ENCODE measurements around the gene MBD6.

The MBD6 gene

DNA sequence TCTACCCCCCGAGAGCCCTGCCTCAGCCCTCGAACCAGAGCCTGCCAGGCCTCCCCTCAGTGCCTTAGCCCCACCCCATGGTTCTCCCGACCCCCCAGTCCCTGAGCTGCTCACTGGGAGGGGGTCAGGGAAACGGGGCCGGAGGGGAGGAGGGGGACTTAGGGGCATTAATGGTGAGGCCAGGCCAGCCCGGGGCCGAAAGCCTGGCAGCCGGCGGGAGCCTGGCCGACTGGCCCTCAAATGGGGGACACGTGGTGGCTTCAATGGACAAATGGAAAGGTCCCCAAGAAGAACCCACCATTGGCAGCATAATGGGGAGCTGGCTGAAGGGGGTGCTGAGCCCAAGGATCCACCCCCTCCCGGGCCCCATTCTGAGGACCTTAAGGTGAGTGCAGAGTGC, 5.6 kb downstream of the MBD6 start:
- Mint-ChIP-seq H3K36me3 (ENCODE audit: low read depth) (peaks cover 48% of the 10 kb centered on the region), H3K4me1 (ENCODE audit: low read depth) (peaks cover 21% of the 10 kb centered on the region), H3K27ac (peak overlapping the region; percentile 45), H3K27me3 (no peaks in the 10 kb centered on the region), H3K4me3 (no peak overlapping the region), H3K9me3 (no peaks in the 10 kb centered on the region)

DNA sequence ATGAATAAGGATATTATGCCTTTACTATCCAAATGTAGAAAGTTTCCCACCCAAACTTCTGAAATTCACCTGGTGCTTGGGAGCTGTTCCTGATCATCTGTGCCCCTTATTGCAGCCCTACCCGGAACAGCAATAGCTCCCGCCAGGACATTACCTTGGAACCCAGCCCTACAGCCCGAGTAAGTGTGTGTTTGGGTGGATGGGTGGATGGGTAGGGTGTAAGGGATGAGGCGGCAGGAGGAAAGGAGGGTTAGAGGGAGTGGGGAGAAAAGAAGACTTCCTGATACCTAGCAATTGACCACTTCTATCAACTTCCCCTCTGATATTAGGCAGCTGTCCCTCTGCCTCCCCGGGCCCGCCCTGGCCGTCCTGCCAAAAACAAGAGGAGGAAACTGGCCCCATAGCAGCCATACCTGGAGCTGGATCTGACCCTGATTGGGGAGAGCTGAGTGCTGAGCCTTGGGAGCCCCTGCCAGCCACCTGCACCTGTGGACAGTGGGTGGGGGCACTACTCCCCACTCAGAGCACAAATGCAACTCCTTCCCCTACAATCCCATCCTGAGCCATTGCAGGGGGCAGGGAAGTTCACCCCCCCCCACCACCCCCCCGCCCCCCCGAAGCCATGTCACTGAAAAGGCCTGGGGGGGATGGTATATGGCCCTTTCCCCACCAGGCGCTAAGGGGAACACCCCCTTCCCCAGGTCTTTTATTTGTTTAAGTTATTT, 6.4 kb downstream of the MBD6 start:
- Mint-ChIP-seq H3K4me1 (ENCODE audit: low read depth) (peaks cover 13% of the 10 kb centered on the region), H3K4me3 (no peak overlapping the region), H3K27me3 (no peaks in the 10 kb centered on the region), H3K9me3 (no peaks in the 10 kb centered on the region), H3K36me3 (ENCODE audit: low read depth) (peaks cover 52% of the 10 kb centered on the region), H3K27ac (peak overlapping the region; percentile 49)

- peaks cover 6% of the 10 kb centered on the region for H3K4me1 Mint-ChIP-seq (ENCODE audit: low read depth)
- peaks cover 58% of the 10 kb centered on the region for H3K36me3 Mint-ChIP-seq (ENCODE audit: low read depth)
- no peak overlapping the region for H3K27ac Mint-ChIP-seq
- no peaks in the 10 kb centered on the region for H3K9me3 Mint-ChIP-seq
- H3K27me3 Mint-ChIP-seq = no peaks in the 10 kb centered on the region
- no peak overlapping the region for H3K4me3 Mint-ChIP-seq
These were observed 7.2 kb downstream of the MBD6 start for GRCh38 chr12:57529831-57530230.

DNA sequence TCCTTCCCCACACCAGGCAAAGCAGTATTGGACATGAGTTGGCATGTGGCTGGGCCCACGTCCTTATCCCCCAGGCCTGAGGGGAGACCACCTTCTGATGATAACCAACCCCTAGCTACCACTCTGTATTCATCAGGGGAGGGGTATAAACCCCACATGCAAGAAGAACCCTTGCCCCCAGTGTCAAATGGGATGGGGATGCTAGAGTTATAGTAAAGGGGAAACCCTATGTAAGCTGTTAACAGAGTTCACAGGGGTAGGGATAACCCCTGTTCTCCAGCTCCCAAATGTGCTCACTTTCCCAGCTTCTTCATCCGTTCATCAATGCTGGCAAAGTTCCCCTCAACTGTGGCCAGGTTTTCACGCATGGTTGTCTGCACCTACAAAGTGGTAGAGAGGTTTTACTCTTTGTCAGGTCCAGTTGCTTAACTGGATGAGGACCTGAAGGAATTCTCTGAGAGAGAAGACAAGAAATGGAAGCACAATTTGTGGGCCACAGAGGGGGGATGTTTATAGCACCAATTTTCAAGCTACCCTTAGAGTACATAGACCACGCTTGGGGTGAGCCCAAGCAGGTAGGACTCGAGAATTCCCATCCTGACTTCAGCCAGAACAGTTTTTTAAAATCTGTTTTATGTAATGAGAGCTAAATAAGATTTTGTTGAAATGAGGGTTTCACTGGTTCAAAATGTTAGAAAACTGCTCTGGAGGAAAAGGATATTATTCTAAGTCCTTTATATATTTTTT, 7.9 kb downstream of the MBD6 start:
- H3K27me3 Mint-ChIP-seq = no peaks in the 10 kb centered on the region
- H3K4me1 Mint-ChIP-seq (ENCODE audit: low read depth) = no peaks in the 10 kb centered on the region
- peaks cover 65% of the 10 kb centered on the region for H3K36me3 Mint-ChIP-seq (ENCODE audit: low read depth)
- no peaks in the 10 kb centered on the region for H3K9me3 Mint-ChIP-seq
- H3K4me3 Mint-ChIP-seq = no peak overlapping the region
- H3K27ac Mint-ChIP-seq = peak overlapping the region; percentile 1

DNA sequence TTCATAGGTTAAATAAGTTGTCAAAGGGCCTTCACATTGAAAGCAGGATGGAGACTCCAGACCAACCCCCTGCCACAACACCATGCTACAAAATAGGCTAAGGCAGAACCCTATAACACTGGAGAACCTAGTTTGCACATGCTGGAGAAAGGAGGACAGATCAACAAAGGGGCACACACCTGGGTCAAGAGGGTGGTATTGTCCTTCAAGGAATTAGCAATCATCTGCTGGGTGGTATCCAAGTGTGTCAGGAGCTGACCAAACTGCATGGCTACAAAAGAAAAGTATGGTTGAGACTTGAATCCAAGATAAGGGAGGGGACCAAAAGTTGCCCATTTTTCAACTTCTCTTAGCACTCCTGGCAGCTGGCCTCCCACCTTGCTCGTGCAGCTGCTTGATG, 9.2 kb downstream of the MBD6 start:
- H3K9me3 Mint-ChIP-seq = no peaks in the 10 kb centered on the region
- no peak overlapping the region for H3K27ac Mint-ChIP-seq
- H3K36me3 Mint-ChIP-seq (ENCODE audit: low read depth) = peaks cover 67% of the 10 kb centered on the region
- H3K4me3 Mint-ChIP-seq = no peak overlapping the region
- no peaks in the 10 kb centered on the region for H3K27me3 Mint-ChIP-seq
- no peaks in the 10 kb centered on the region for H3K4me1 Mint-ChIP-seq (ENCODE audit: low read depth)

GRCh38 chr12:57533108-57533507, 10.5 kb downstream of the MBD6 start:
- Mint-ChIP-seq H3K36me3 (ENCODE audit: low read depth) (peaks cover 66% of the 10 kb centered on the region), H3K4me3 (no peak overlapping the region), H3K27ac (no peak overlapping the region), H3K27me3 (no peaks in the 10 kb centered on the region), H3K9me3 (no peaks in the 10 kb centered on the region), H3K4me1 (ENCODE audit: low read depth) (no peaks in the 10 kb centered on the region)

DNA sequence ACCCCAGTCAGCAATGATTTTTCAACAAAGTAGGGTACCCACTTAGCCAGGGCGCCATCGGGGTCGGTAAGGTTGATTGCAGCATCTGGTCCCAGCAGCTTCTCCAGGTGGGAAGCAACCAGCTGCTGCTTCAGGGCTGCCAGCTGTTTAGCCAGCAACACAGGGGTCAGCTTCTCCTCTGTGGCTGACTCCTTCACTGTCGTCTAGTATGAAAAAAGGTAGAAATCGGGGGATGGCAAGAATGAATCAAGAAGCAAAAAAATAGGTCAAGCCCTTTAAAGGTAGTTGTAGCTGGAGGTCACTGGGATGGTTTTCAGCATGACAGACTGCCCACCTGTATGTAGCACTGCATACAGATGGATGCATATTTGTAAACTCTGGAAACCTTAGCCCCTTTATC, 11.6 kb downstream of the MBD6 start:
- Mint-ChIP-seq H3K4me3 (no peak overlapping the region), H3K4me1 (ENCODE audit: low read depth) (no peaks in the 10 kb centered on the region), H3K9me3 (no peaks in the 10 kb centered on the region), H3K36me3 (ENCODE audit: low read depth) (peaks cover 69% of the 10 kb centered on the region), H3K27ac (no peak overlapping the region), H3K27me3 (no peaks in the 10 kb centered on the region)

DNA sequence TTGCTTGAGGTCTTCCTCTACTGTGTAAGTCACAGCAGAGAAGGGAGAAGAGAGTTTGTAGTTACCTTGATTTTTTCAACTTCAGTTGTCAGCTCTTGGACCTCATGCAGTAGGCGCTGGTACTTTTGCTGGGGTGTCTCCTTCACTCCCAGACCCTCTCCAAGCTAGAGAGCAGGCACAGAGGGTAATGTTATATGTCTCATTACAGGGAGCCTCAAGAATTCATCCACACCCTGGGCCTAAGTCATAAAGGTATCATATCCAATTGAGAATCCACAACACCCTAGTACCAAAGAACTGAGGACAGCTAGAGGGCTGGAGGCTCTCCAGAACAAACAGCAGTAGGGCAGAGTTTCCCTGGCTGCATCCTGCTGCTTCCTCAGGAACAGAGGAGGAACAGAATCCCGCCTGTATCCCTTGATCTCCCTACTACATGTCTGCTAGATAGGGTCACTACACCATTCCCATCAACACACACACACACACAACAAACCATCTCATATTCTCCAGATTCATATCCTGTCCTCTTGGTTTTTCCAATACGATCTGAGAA, 12.4 kb downstream of the MBD6 start:
- Mint-ChIP-seq H3K27me3 (no peaks in the 10 kb centered on the region), H3K4me3 (no peak overlapping the region), H3K9me3 (no peaks in the 10 kb centered on the region), H3K36me3 (ENCODE audit: low read depth) (peaks cover 66% of the 10 kb centered on the region), H3K27ac (peak overlapping the region; percentile 18), H3K4me1 (ENCODE audit: low read depth) (no peaks in the 10 kb centered on the region)

DNA sequence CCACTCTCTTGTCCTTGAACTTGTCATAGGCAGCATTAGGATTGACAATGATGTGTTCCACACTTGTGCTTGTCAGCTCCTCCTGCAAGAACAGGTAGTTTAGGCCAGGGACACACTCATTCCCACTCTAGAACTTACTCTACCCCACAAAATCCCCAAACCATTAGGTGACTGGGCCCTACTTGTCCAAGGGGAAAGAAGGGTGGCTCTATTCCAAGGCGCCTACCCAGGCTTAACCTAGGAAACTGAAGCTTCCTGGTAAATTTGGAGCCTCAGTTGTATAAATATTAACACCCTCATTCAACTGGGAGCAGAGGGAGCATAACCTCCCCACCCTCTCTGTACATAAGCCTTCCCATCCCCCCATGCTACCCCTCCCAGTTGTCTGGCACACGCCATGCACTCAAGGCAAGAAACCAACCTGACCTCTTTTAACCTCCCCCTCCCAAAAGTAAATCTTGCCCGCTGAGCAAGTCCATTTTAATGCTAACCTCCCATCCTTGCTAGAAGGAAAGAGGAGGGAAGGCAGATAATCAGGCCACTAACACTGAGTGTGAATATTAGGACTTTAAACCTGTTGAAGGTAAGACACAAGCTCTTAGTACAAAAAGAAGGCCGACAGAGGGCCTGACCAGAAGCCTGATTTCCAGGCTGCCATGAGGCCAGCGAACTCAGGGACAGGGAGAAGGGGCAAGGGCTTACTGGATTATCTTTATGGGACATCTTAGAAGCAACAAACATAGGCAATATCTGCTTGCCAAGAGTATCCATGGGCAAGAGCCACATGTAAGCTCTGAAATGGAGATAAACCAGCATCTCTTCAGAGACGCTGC, 13.4 kb downstream of the MBD6 start:
- no peaks in the 10 kb centered on the region for H3K4me1 Mint-ChIP-seq (ENCODE audit: low read depth)
- H3K27ac Mint-ChIP-seq = no peak overlapping the region
- H3K36me3 Mint-ChIP-seq (ENCODE audit: low read depth) = peaks cover 67% of the 10 kb centered on the region
- H3K9me3 Mint-ChIP-seq = no peaks in the 10 kb centered on the region
- H3K27me3 Mint-ChIP-seq = no peaks in the 10 kb centered on the region
- no peak overlapping the region for H3K4me3 Mint-ChIP-seq

DNA sequence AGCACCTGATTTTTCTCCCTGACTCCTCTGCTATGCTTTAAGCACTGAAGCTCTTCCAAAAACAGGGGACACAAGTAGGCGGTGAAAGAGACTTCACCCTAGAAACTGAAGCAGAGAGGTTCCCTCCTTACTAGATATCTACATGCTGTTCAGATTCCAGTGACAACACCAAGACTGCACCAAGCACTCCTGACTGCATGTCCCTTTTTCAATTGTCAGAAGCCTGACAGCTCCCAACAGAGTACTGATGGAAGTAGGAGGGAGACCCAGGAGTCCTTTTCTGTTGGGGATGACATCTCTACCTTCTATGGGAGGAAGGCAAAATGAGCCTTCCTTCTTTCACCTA, 13.9 kb downstream of the MBD6 start:
- no peaks in the 10 kb centered on the region for H3K9me3 Mint-ChIP-seq
- H3K27me3 Mint-ChIP-seq = no peaks in the 10 kb centered on the region
- H3K4me3 Mint-ChIP-seq = no peak overlapping the region
- H3K27ac Mint-ChIP-seq = no peak overlapping the region
- no peaks in the 10 kb centered on the region for H3K4me1 Mint-ChIP-seq (ENCODE audit: low read depth)
- peaks cover 66% of the 10 kb centered on the region for H3K36me3 Mint-ChIP-seq (ENCODE audit: low read depth)

- H3K4me1 Mint-ChIP-seq (ENCODE audit: low read depth) = peaks cover 5% of the 10 kb centered on the region
- H3K27me3 Mint-ChIP-seq = no peaks in the 10 kb centered on the region
- peaks cover 50% of the 10 kb centered on the region for H3K36me3 Mint-ChIP-seq (ENCODE audit: low read depth)
- H3K4me3 Mint-ChIP-seq = no peak overlapping the region
- no peaks in the 10 kb centered on the region for H3K9me3 Mint-ChIP-seq
- peak overlapping the region; percentile 0 for H3K27ac Mint-ChIP-seq
These were observed 16.6 kb downstream of the MBD6 start for GRCh38 chr12:57539134-57539768.

GRCh38 chr12:57541001-57541400, 18.4 kb downstream of the MBD6 start:
- no peak overlapping the region for H3K27ac Mint-ChIP-seq
- H3K4me1 Mint-ChIP-seq (ENCODE audit: low read depth) = peaks cover 19% of the 10 kb centered on the region
- H3K9me3 Mint-ChIP-seq = no peaks in the 10 kb centered on the region
- no peaks in the 10 kb centered on the region for H3K27me3 Mint-ChIP-seq
- peaks cover 51% of the 10 kb centered on the region for H3K36me3 Mint-ChIP-seq (ENCODE audit: low read depth)
- H3K4me3 Mint-ChIP-seq = no peak overlapping the region

DNA sequence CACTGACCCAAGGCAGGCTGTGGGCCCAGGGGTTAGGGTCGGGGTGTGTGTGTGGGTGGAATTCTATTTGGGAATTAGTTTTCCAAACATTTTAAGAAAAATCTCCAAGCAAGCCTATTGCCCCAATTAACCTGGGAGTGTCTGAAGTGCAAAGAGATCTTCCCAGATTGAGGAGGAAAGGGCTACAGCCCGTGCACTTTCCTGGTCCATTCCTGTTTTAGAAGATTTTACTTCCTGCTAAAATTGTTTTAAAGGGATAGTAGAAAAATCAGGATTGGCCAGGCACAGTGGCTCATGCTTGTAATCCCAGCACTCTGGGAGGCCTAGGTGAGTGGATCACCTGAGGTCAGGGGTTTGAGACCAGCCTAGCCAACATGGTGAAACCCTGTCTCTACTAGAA, 19.1 kb downstream of the MBD6 start:
- Mint-ChIP-seq H3K27ac (no peak overlapping the region), H3K9me3 (no peaks in the 10 kb centered on the region), H3K4me3 (no peak overlapping the region), H3K4me1 (ENCODE audit: low read depth) (peaks cover 22% of the 10 kb centered on the region), H3K36me3 (ENCODE audit: low read depth) (peaks cover 53% of the 10 kb centered on the region), H3K27me3 (no peaks in the 10 kb centered on the region)

GRCh38 chr12:57543581-57543980, 21.0 kb downstream of the MBD6 start:
- no peak overlapping the region for H3K4me3 Mint-ChIP-seq
- peaks cover 30% of the 10 kb centered on the region for H3K4me1 Mint-ChIP-seq (ENCODE audit: low read depth)
- no peak overlapping the region for H3K27ac Mint-ChIP-seq

More at GRCh38 chr12:57543581-57543980, 21.0 kb downstream of the MBD6 start:
- no peaks in the 10 kb centered on the region for H3K9me3 Mint-ChIP-seq
- H3K36me3 Mint-ChIP-seq (ENCODE audit: low read depth) = peaks cover 44% of the 10 kb centered on the region
- no peaks in the 10 kb centered on the region for H3K27me3 Mint-ChIP-seq

Data from stimulated activated naive CD8-positive, alpha-beta T cell treated with anti-CD3 and anti-CD28 coated beads, Interleukin-15, Interleukin-2, amounts not matched to agents 100 ng/mL and 50 ng/mL, for 24 hours (primary cell).